ENCODE results near the gene NMT1. TPM values are rescaled to one million over a fixed set of nuclear protein-coding genes. Genes with fewer than 3 reads are reported as not detected.

NMT1 gene
- total RNA-seq, 1 experiment from 2014 or later = 152 TPM

DNA sequence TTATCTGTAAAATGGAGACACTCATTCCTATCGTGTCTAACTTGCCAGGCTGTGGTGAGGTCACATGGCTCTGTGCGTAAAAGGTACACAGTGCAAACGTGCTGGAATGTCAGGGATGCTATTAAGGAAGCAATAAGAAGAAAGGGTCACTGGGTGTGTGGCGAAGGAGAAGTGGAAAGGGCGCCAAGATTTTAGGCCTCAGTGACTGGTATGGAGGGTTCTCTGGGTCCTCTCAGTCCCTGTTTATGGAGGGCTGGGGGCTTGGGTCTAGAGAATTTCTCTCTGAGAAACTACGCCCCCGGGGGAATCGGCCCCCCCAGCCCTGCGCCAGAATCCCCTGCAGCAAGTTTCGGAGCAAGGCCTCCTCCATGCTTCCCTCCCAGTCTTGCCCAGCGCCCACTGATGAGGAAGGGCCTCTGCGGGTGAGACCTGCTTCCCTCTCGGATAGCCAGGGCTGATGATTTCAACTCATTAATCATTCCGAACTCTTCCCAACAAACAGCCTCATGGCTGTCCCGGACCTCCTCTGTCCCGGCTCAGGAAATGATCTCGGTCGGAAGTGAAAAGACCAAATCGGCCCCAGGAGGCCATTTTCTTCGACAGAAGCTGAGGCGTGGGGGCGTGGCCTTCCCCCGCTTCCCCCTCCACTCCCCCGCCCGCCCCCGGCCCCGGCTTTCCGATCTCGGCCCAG, 85.9 kb downstream of the NMT1 start:
- H3K9me3 Mint-ChIP-seq = no peaks in the 10 kb centered on the region
- TF ChIP-seq, protein P1, sequence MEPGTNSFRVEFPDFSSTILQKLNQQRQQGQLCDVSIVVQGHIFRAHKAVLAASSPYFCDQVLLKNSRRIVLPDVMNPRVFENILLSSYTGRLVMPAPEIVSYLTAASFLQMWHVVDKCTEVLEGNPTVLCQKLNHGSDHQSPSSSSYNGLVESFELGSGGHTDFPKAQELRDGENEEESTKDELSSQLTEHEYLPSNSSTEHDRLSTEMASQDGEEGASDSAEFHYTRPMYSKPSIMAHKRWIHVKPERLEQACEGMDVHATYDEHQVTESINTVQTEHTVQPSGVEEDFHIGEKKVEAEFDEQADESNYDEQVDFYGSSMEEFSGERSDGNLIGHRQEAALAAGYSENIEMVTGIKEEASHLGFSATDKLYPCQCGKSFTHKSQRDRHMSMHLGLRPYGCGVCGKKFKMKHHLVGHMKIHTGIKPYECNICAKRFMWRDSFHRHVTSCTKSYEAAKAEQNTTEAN (CRISPR knock-in tag; IDR thresholded peaks at IDR 0.05) = no peak
- TF ChIP-seq, protein P2, sequence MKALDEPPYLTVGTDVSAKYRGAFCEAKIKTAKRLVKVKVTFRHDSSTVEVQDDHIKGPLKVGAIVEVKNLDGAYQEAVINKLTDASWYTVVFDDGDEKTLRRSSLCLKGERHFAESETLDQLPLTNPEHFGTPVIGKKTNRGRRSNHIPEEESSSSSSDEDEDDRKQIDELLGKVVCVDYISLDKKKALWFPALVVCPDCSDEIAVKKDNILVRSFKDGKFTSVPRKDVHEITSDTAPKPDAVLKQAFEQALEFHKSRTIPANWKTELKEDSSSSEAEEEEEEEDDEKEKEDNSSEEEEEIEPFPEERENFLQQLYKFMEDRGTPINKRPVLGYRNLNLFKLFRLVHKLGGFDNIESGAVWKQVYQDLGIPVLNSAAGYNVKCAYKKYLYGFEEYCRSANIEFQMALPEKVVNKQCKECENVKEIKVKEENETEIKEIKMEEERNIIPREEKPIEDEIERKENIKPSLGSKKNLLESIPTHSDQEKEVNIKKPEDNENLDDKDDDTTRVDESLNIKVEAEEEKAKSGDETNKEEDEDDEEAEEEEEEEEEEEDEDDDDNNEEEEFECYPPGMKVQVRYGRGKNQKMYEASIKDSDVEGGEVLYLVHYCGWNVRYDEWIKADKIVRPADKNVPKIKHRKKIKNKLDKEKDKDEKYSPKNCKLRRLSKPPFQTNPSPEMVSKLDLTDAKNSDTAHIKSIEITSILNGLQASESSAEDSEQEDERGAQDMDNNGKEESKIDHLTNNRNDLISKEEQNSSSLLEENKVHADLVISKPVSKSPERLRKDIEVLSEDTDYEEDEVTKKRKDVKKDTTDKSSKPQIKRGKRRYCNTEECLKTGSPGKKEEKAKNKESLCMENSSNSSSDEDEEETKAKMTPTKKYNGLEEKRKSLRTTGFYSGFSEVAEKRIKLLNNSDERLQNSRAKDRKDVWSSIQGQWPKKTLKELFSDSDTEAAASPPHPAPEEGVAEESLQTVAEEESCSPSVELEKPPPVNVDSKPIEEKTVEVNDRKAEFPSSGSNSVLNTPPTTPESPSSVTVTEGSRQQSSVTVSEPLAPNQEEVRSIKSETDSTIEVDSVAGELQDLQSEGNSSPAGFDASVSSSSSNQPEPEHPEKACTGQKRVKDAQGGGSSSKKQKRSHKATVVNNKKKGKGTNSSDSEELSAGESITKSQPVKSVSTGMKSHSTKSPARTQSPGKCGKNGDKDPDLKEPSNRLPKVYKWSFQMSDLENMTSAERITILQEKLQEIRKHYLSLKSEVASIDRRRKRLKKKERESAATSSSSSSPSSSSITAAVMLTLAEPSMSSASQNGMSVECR (CRISPR knock-in tag; IDR thresholded peaks at IDR 0.05; ENCODE audit: borderline replicate concordance) = no peak
- TF ChIP-seq EMX1 (CRISPR knock-in tag; IDR thresholded peaks at IDR 0.05) (0 out of 2 replicates have a peak, but pooled peaks have one; percentile 24), MYBL2 (CRISPR knock-in tag; IDR thresholded peaks at IDR 0.05) (no peak)
- TF ChIP-seq, protein P3, sequence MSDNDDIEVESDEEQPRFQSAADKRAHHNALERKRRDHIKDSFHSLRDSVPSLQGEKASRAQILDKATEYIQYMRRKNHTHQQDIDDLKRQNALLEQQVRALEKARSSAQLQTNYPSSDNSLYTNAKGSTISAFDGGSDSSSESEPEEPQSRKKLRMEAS (CRISPR knock-in tag; IDR thresholded peaks at IDR 0.05) = peak; percentile 24; the same call in 1 of the 2 replicates
- TF ChIP-seq, protein P4, sequence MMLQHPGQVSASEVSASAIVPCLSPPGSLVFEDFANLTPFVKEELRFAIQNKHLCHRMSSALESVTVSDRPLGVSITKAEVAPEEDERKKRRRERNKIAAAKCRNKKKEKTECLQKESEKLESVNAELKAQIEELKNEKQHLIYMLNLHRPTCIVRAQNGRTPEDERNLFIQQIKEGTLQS (CRISPR knock-in tag; conservative IDR thresholded peaks at IDR 0.05) = no peak
- ATAC-seq = no peak
- H3K4me1 Mint-ChIP-seq = peaks cover 41% of the 10 kb centered on the region
- no peak for DNase-seq (ENCODE audit: low spot score)
- H3K27me3 Mint-ChIP-seq (ENCODE audit: low read depth) = peaks cover 5% of the 10 kb centered on the region; the same call in 1 of the 2 replicates
- H3K4me3 Mint-ChIP-seq = peak overlapping the region; percentile 98
- peak overlapping the region; percentile 100 for H3K27ac Mint-ChIP-seq
- ChIA-PET CTCF (interaction anchor here (1.0 to 16.3 kb wide), 6 partner anchors 13 to 236 kb away, joined by 3 to 531 read pairs (median 98); partner anchors contain the start of genes ACBD4, HEXIM2 and PLCD3), POLR2A (interaction anchor here (2.3 to 6.1 kb wide), 6 partner anchors 11 to 86 kb away, joined by 11 to 242 read pairs (median 50); partner anchors contain the start of genes ACBD4, HEXIM2 and NMT1)
- no peaks in the 10 kb centered on the region; the same call in 1 of the 2 replicates for H3K36me3 Mint-ChIP-seq

DNA sequence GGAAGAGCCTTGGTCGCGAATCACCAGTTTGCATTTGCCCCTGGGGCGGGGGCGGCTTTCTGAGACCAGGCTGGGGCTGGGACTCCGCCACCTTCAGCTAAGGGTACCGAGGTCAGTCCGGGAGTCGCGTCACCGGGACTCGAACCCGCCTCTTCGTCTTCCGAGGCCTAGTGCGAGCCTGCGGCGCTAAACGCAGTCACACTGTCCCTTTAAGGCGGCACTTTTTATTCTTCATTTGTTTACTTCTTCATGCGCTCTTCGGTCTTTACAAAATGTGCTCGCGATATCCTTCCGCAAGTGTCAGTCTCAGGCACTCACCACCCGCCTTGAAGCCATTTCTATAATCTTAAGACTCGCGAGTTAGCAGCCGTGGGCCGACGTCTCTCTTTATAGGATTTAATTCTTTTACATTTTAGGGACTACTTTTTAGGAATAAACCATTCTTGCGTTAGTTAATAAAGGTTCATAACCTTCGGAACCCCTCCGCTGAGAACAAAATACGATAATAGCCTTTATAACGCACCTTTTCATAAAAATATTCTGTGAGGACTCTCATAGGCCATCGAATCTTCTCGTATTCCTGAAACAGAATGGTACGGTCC, 86.6 kb downstream of the NMT1 start:
- Mint-ChIP-seq H3K4me1 (peaks cover 41% of the 10 kb centered on the region), H3K9me3 (no peaks in the 10 kb centered on the region), H3K27ac (peak overlapping the region; percentile 100), H3K36me3 (no peaks in the 10 kb centered on the region; the same call in 1 of the 2 replicates), H3K4me3 (peak overlapping the region; percentile 98), H3K27me3 (ENCODE audit: low read depth) (peaks cover 5% of the 10 kb centered on the region; the same call in 1 of the 2 replicates)
- POLR2A ChIA-PET = interaction anchor here (0.5 to 6.1 kb wide), 27 partner anchors 8 to 224 kb away, joined by 3 to 242 read pairs (median 4); partner anchors contain the start of genes ACBD4, HEXIM2 and NMT1
- DNase-seq (ENCODE audit: low spot score) (peak; percentile 79), ATAC-seq (peak; percentile 2; the same call in 1 of the 2 replicates)
- CTCF ChIA-PET = interaction anchor here (0.6 to 16.3 kb wide), 12 partner anchors 14 to 439 kb away, joined by 3 to 531 read pairs (median 16); partner anchors contain the start of genes ACBD4, HEXIM2 and PLCD3
- TF ChIP-seq TCF7 (CRISPR knock-in tag; IDR thresholded peaks at IDR 0.05; ENCODE audit: low read depth) (no peak), HMGA2 (CRISPR knock-in tag; IDR thresholded peaks at IDR 0.05) (peak; percentile 58; the same call in 1 of the 2 replicates), ZNF232 (CRISPR knock-in tag; IDR thresholded peaks at IDR 0.05) (peak; percentile 35; the same call in 1 of the 2 replicates), ZNF396 (CRISPR knock-in tag; IDR thresholded peaks at IDR 0.05; ENCODE audit: borderline replicate concordance) (no peak), ZNF219 (CRISPR knock-in tag; IDR thresholded peaks at IDR 0.05; ENCODE audit: borderline replicate concordance) (no peak), NR3C1 (CRISPR knock-in tag; conservative IDR thresholded peaks at IDR 0.05; ENCODE audit: low read depth) (no peak)
- TF ChIP-seq, protein P5, sequence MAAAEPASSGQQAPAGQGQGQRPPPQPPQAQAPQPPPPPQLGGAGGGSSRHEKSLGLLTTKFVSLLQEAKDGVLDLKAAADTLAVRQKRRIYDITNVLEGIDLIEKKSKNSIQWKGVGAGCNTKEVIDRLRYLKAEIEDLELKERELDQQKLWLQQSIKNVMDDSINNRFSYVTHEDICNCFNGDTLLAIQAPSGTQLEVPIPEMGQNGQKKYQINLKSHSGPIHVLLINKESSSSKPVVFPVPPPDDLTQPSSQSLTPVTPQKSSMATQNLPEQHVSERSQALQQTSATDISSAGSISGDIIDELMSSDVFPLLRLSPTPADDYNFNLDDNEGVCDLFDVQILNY (CRISPR knock-in tag; IDR thresholded peaks at IDR 0.05) = no peak
- TF ChIP-seq, protein P3 (CRISPR knock-in tag; IDR thresholded peaks at IDR 0.05) = peak; percentile 20; the same call in 1 of the 2 replicates
- TF ChIP-seq, protein P6, sequence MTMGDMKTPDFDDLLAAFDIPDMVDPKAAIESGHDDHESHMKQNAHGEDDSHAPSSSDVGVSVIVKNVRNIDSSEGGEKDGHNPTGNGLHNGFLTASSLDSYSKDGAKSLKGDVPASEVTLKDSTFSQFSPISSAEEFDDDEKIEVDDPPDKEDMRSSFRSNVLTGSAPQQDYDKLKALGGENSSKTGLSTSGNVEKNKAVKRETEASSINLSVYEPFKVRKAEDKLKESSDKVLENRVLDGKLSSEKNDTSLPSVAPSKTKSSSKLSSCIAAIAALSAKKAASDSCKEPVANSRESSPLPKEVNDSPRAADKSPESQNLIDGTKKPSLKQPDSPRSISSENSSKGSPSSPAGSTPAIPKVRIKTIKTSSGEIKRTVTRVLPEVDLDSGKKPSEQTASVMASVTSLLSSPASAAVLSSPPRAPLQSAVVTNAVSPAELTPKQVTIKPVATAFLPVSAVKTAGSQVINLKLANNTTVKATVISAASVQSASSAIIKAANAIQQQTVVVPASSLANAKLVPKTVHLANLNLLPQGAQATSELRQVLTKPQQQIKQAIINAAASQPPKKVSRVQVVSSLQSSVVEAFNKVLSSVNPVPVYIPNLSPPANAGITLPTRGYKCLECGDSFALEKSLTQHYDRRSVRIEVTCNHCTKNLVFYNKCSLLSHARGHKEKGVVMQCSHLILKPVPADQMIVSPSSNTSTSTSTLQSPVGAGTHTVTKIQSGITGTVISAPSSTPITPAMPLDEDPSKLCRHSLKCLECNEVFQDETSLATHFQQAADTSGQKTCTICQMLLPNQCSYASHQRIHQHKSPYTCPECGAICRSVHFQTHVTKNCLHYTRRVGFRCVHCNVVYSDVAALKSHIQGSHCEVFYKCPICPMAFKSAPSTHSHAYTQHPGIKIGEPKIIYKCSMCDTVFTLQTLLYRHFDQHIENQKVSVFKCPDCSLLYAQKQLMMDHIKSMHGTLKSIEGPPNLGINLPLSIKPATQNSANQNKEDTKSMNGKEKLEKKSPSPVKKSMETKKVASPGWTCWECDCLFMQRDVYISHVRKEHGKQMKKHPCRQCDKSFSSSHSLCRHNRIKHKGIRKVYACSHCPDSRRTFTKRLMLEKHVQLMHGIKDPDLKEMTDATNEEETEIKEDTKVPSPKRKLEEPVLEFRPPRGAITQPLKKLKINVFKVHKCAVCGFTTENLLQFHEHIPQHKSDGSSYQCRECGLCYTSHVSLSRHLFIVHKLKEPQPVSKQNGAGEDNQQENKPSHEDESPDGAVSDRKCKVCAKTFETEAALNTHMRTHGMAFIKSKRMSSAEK (CRISPR knock-in tag; IDR thresholded peaks at IDR 0.05; ENCODE audit: borderline replicate concordance) = 0 out of 2 replicates have a peak, but pooled peaks have one; percentile 62
- TF ChIP-seq, protein P7, sequence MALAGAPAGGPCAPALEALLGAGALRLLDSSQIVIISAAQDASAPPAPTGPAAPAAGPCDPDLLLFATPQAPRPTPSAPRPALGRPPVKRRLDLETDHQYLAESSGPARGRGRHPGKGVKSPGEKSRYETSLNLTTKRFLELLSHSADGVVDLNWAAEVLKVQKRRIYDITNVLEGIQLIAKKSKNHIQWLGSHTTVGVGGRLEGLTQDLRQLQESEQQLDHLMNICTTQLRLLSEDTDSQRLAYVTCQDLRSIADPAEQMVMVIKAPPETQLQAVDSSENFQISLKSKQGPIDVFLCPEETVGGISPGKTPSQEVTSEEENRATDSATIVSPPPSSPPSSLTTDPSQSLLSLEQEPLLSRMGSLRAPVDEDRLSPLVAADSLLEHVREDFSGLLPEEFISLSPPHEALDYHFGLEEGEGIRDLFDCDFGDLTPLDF (CRISPR knock-in tag; IDR thresholded peaks at IDR 0.05) = 0 out of 2 replicates have a peak, but pooled peaks have one; percentile 29
- TF ChIP-seq, protein P8, sequence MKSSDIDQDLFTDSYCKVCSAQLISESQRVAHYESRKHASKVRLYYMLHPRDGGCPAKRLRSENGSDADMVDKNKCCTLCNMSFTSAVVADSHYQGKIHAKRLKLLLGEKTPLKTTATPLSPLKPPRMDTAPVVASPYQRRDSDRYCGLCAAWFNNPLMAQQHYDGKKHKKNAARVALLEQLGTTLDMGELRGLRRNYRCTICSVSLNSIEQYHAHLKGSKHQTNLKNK (CRISPR knock-in tag; IDR thresholded peaks at IDR 0.05) = peak; percentile 21; the same call in 1 of the 2 replicates
